ENCODE data around the gene FNDC3B.

DNA sequence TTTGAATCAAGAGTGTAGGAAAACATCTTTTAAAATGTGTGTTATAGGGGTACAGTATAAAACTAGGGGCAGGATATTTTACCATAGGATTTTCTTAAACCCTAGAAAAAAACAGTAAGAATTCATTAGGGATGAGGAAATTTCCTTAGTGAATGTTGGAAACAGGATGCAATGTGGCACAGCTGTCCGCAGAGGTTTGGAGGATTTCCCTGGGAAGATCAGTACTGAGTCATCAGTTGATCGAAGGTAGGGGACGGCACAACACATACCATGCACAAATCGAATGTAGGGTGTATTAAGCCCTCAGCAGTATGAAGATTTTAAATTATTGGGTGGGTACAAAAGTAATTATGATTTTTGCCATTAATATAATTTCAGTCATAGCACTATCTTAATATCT, 49.9 kb downstream of the FNDC3B start:
- TF ChIP-seq, protein P1, sequence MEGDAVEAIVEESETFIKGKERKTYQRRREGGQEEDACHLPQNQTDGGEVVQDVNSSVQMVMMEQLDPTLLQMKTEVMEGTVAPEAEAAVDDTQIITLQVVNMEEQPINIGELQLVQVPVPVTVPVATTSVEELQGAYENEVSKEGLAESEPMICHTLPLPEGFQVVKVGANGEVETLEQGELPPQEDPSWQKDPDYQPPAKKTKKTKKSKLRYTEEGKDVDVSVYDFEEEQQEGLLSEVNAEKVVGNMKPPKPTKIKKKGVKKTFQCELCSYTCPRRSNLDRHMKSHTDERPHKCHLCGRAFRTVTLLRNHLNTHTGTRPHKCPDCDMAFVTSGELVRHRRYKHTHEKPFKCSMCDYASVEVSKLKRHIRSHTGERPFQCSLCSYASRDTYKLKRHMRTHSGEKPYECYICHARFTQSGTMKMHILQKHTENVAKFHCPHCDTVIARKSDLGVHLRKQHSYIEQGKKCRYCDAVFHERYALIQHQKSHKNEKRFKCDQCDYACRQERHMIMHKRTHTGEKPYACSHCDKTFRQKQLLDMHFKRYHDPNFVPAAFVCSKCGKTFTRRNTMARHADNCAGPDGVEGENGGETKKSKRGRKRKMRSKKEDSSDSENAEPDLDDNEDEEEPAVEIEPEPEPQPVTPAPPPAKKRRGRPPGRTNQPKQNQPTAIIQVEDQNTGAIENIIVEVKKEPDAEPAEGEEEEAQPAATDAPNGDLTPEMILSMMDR (IDR thresholded peaks at IDR 0.05 in 8 of 11, conservative IDR thresholded peaks at IDR 0.05 in 3 of 11), result no peak
- TF ChIP-seq POLR2A (IDR thresholded peaks at IDR 0.05), result no peak
